Loucy (cell line): ENCODE data around the gene FCHSD2.

Experiments used
- H2AFZ ChIP-seq: fragments of 200-600 bp; sonication (generic); 2 replicates; pipeline ENCODE4 v1.6.0; 2016; ENCODE audit warnings: antibody characterized with exemption, mild to moderate bottlenecking, low read length, moderate library complexity
- H3F3A ChIP-seq: fragments of 200-600 bp; 2 replicates; pipeline ENCODE4 v1.6.0; 2016; ENCODE audit warnings: antibody characterized with exemption, low read depth, mild to moderate bottlenecking
- H3K27me3 ChIP-seq: fragments of 200-600 bp; sonication (generic); 2 replicates; pipeline ENCODE4 v1.6.1; 2014; ENCODE audit warnings: low read length, mild to moderate bottlenecking; ENCODE audit not compliant: insufficient read depth, poor library complexity, severe bottlenecking
- H3K36me3 ChIP-seq: fragments of 200-600 bp; sonication (generic); 2 replicates; pipeline ENCODE4 v1.6.1; 2016; ENCODE audit warnings: low read length; ENCODE audit not compliant: insufficient read depth
- H3K4me1 ChIP-seq: fragments of 200-600 bp; sonication (generic); 2 replicates; pipeline ENCODE4 v1.5.1; 2014; ENCODE audit warnings: low read length, mild to moderate bottlenecking; ENCODE audit not compliant: insufficient read depth, poor library complexity, severe bottlenecking
- H3K4me2 ChIP-seq: fragments of 200-600 bp; sonication (generic); 2 replicates; pipeline ENCODE4 v1.6.0; 2014; ENCODE audit warnings: antibody characterized with exemption, low read length, low read depth, mild to moderate bottlenecking; ENCODE audit not compliant: poor library complexity, severe bottlenecking
- H3K4me3 ChIP-seq: fragments of 200-600 bp; sonication (generic); 2 replicates; pipeline ENCODE4 v1.5.1; 2014; ENCODE audit warnings: low read length, mild to moderate bottlenecking, mixed read lengths; ENCODE audit not compliant: poor library complexity, severe bottlenecking
- H3K79me2 ChIP-seq: fragments of 200-600 bp; sonication (generic); 2 replicates; pipeline ENCODE4 v1.6.1; 2014; ENCODE audit warnings: low read length; ENCODE audit not compliant: insufficient read depth
- H3K9ac ChIP-seq: fragments of 200-600 bp; sonication (generic); 2 replicates; pipeline ENCODE4 v1.6.0; 2014; ENCODE audit warnings: mild to moderate bottlenecking, low read depth, low read length, moderate library complexity; ENCODE audit not compliant: poor library complexity, severe bottlenecking
- H3K9me2 ChIP-seq: fragments of 200-600 bp; sonication (generic); replicated peaks from 2 replicates; pipeline ENCODE4 v1.6.1; 2016; ENCODE audit warnings: low read depth, low read length, mixed read lengths
- H3K9me3 ChIP-seq: fragments of 200-600 bp; sonication (generic); 2 replicates; pipeline ENCODE4 v1.6.1; 2014; ENCODE audit warnings: mild to moderate bottlenecking, antibody characterized with exemption, low read length, low read depth; ENCODE audit not compliant: insufficient read depth
- H4K20me1 ChIP-seq: fragments of 200-600 bp; sonication (generic); 2 replicates; pipeline ENCODE4 v1.6.0; 2014; ENCODE audit warnings: antibody characterized with exemption, low read length, mild to moderate bottlenecking; ENCODE audit not compliant: insufficient read depth, poor library complexity, severe bottlenecking
- EZH2phosphoT487 ChIP-seq: fragments of 200-600 bp; IDR thresholded peaks from 2 replicates; pipeline ENCODE4 v1.6.1; 2018; ENCODE audit warnings: antibody characterized with exemption, mild to moderate bottlenecking, moderate library complexity, borderline replicate concordance
- TF ChIP-seq, protein P1 (sequence below): fragments of 200-600 bp; sonication (generic); conservative IDR thresholded peaks from 2 replicates; pipeline ENCODE4 v1.5.1; 2014; ENCODE audit warnings: mild to moderate bottlenecking, antibody characterized with exemption, low read length

FCHSD2 gene

DNA sequence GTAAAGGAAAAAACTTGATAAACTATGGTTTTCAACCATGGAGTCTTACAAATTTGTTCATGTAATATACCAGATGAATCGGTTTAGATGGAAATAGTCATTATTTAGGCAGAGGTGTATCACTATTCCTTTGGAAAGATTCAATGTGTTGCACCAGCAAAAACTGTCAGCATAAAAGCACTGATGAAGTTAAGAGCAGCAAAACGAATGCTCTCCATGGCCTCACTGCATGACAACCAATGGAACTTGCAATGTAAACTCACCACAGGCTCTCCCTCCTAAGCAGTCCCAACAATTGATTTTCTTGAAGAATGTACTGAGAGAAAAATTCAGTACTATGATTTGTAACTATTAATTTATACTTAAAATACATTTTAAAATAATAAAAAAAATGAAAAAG is 139.9 kb downstream of the FCHSD2 start:
- Histone ChIP-seq H3K4me1 (no peaks in the 10 kb centered on the region), H3F3A (0 out of 2 replicates have a peak, but pooled peaks cover 3% of the 10 kb centered on the region), H3K9ac (no peak overlapping the region), H3K36me3 (peaks cover 53% of the 10 kb centered on the region; the same call in 1 of the 2 replicates), H3K79me2 (peaks cover 57% of the 10 kb centered on the region), H3K4me3 (no peak overlapping the region), H3K4me2 (no peak overlapping the region), H3K9me2 (no peaks in the 10 kb centered on the region), H3K9me3 (no peaks in the 10 kb centered on the region), H3K27me3 (no peaks in the 10 kb centered on the region), H4K20me1 (peaks cover 30% of the 10 kb centered on the region), H2AFZ (no peak overlapping the region)
- TF ChIP-seq, protein P1, sequence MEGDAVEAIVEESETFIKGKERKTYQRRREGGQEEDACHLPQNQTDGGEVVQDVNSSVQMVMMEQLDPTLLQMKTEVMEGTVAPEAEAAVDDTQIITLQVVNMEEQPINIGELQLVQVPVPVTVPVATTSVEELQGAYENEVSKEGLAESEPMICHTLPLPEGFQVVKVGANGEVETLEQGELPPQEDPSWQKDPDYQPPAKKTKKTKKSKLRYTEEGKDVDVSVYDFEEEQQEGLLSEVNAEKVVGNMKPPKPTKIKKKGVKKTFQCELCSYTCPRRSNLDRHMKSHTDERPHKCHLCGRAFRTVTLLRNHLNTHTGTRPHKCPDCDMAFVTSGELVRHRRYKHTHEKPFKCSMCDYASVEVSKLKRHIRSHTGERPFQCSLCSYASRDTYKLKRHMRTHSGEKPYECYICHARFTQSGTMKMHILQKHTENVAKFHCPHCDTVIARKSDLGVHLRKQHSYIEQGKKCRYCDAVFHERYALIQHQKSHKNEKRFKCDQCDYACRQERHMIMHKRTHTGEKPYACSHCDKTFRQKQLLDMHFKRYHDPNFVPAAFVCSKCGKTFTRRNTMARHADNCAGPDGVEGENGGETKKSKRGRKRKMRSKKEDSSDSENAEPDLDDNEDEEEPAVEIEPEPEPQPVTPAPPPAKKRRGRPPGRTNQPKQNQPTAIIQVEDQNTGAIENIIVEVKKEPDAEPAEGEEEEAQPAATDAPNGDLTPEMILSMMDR, result no peak
- no peak for TF ChIP-seq EZH2phosphoT487

DNA sequence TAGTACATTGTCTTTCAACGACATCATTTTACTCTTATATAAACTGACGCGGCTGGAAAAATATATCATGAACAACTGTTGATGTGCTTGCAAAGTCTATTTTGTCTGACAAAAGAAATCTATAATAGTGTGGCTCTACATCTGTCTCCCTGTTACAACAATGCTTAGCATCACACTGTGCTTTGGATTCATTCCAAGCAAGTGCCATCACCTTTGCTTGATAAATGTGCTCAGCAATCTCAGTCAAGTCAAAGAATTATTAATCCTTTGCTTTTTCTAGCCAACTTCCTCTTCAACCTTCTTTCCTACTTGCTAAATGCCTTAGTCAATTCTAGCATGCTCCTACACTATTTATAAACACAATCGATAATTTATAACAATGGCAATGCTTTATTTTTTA is 140.5 kb downstream of the FCHSD2 start:
- Histone ChIP-seq H3K9ac (no peak overlapping the region), H3K9me2 (no peaks in the 10 kb centered on the region), H4K20me1 (peaks cover 32% of the 10 kb centered on the region), H3K79me2 (peaks cover 57% of the 10 kb centered on the region), H3K4me1 (no peaks in the 10 kb centered on the region), H3K36me3 (peaks cover 54% of the 10 kb centered on the region; the same call in 1 of the 2 replicates), H2AFZ (no peak overlapping the region), H3F3A (0 out of 2 replicates have a peak, but pooled peaks cover 3% of the 10 kb centered on the region), H3K27me3 (no peaks in the 10 kb centered on the region), H3K9me3 (no peaks in the 10 kb centered on the region), H3K4me3 (no peak overlapping the region), H3K4me2 (no peak overlapping the region)
- TF ChIP-seq, protein P1, result no peak
- no peak for TF ChIP-seq EZH2phosphoT487

DNA sequence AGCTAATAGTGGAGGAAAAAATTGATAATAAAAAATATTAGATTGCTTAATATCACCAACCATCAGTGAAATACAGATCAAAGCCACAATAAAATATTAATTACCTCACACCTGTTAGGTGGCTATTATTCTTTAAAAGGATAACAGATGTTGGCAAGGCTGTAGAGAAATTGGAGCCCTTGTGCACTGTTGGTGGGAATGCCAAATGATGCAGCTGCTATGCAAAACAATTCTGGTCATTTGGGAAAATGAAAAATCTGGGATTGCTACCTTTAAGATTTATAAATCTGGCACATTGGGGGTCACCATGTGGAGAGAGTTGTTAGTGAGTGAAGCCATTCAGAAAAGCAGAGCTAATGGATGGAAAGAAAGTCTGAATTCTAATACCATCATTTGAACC is 143.4 kb downstream of the FCHSD2 start:
- no peak overlapping the region for H3K4me3 ChIP-seq
- no peak overlapping the region for H2AFZ ChIP-seq
- H3K4me1 ChIP-seq, result no peaks in the 10 kb centered on the region
- H3K9me3 ChIP-seq, result no peaks in the 10 kb centered on the region
- peaks cover 67% of the 10 kb centered on the region for H3K36me3 ChIP-seq
- no peak for TF ChIP-seq EZH2phosphoT487
- TF ChIP-seq, protein P1, result no peak
- H4K20me1 ChIP-seq, result peaks cover 37% of the 10 kb centered on the region
- H3K27me3 ChIP-seq, result no peaks in the 10 kb centered on the region
- H3K79me2 ChIP-seq, result peaks cover 49% of the 10 kb centered on the region
- no peaks in the 10 kb centered on the region for H3K9me2 ChIP-seq
- 0 out of 2 replicates have a peak, but pooled peaks cover 3% of the 10 kb centered on the region for H3F3A ChIP-seq
- no peak overlapping the region for H3K9ac ChIP-seq
- H3K4me2 ChIP-seq, result no peak overlapping the region
